Measurements from ENCODE around the gene NMUR2.

NMUR2 gene, protein sequence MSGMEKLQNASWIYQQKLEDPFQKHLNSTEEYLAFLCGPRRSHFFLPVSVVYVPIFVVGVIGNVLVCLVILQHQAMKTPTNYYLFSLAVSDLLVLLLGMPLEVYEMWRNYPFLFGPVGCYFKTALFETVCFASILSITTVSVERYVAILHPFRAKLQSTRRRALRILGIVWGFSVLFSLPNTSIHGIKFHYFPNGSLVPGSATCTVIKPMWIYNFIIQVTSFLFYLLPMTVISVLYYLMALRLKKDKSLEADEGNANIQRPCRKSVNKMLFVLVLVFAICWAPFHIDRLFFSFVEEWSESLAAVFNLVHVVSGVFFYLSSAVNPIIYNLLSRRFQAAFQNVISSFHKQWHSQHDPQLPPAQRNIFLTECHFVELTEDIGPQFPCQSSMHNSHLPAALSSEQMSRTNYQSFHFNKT

DNA sequence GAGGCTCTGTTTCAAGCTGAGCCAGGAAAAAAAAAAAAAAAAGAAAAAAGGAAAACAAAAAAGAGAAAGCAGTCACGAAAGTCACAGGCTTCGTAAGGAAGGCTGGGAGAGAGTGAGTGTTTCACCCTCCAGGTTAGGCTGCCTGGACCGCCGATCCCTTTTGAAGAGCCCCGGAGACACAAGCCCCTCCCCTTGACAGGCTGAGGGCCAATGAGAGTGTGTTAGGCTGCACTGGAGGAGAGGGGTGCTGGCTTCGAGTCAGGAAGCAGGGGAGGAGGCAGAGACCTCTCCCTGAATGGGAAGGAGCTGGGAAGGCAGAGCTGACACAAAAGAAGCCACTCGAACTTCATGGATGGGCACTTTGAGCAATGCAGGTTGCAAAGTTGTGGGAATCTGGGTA is at the start of gene NMUR2:
TSS of gene NMUR2 (minus strand) at position 135 of the 400 bp plus-strand sequence. CDS start 166 bp downstream, outside the sequence.
- DNase-seq: no peak

DNA sequence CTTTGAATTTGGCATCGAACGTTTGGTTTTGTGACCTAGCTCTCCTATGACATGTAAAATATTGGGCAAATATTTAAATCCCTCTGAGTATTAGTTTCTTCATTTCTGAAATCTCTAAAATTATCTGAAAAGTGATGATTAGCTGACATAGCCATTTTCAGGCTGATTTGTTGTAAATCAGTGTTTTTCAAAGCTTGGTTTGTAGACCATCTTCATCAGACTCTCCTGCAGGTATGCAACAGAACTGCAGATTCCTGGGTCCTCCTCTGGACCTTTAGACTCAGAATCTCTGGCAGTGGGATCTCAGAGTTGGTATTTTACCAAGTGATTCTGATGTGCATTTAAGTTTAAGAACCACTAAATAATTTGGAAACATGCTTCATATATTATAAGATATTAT is 38.9 kb upstream of the NMUR2 start:
- no peak for DNase-seq

DNA sequence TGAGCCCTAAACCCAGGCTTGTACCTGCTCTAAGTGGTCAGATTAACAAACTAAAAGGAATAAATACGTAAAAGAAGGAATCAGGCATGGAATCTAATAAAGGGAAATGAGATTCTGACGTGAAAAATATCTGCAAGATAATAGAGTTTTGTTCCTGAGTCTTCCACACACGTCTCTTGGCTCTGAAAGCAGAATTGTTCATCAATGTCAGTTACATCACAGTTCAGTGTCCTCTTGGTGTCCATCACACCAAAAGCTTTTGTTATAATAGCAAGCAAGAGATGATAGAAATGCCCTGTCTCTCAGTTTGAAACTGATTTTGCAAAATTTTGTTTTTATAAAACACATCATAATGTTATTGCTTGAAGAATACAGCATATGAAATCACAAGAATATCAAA is 34.7 kb upstream of the NMUR2 start:
- DNase-seq: no peak

DNA sequence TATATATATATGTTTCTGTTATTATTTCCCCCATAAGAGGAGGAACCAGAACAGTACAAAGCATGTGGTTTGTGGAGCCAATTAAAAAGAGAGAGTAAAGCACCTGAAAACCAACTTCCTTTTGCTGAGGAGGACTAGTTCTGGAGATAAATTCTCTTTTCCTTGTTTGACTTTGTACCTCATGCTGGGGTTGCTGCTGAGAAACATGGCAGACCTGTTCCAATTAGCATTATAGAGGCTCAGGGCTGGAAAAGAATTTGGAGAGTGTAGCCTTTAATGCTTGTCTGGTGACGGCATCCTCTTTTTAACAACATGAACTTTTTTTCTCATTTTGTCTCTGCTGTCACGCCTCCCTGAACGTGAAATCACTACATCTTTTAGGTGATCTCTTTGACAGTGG is 32.8 kb upstream of the NMUR2 start:
- DNase-seq: no peak

DNA sequence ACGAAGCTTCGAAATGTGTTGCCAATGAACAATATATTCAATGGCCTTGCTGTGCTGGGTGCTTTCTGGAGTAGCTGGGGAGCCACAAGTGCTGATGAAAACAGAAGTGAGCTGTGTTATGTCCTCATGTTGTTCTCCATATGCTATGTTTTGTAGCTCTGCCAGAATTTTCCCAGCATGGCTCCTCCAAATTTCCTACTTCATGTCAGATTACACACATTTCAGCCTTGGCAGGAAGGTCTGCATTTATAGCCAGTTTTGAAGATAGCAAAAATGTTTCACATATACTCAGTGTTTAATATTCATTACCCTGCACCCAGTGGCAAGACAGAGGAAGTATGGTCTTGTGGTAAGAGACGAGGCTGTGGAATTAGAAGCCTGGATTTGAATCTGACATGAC is 22.6 kb upstream of the NMUR2 start:
- DNase-seq: no peak

DNA sequence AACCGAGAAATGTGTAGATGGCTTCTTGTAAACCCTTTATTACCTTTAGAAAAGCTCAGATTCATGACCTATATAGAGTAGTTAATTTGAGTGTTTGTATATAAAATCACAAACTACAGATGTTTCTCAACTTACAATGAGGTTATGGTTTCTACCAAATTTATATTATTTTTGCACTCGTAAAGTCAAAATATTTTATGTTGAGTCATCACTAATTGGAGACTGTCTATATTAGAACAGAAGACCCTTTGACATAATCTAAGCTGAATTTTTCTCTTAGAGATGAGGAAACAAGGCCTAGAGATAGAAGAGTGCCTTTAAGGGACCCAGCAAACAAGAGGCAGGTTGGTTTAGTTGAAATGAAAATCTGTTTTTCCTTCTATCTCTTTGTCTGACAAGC is 20.0 kb upstream of the NMUR2 start:
- DNase-seq: no peak

DNA sequence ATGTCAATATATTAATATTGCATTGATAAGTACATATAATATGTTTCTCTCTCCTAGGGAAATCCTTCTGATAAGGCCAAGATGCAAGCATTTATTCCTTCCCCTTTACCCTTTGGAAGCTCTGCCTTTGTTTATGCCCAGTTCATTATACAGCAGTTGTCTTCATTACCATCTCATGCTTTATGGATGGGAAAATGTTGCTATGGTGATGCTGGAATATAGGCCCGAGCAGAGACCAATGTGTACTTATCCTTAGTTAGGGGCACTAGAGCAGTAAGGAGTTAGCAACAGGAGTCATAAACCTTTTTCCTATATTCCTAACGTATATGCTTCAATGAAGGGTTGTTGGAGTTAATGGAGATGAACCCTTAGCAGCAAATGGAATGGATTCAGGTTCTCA is 19.4 kb upstream of the NMUR2 start:
- DNase-seq: no peak

DNA sequence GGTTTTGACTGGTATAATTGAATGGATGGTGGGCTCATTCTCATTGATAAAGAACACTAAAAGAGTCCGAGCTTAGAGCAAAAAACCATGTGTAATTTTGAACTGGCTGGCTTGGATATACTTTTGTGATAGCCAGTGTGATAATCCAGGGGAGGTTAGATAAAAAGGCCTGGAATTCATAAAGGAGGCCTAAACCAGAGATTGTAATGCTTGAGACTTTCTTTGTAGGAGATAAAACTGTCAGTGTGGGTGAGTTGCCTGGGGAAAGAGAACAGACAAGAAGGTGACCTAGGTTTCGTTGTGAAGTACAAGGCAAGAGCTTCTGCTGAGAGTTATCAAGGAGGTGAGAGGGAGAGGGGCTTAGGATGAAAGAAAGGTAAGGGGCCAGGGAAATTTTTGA is 17.0 kb upstream of the NMUR2 start:
- no peak for DNase-seq

DNA sequence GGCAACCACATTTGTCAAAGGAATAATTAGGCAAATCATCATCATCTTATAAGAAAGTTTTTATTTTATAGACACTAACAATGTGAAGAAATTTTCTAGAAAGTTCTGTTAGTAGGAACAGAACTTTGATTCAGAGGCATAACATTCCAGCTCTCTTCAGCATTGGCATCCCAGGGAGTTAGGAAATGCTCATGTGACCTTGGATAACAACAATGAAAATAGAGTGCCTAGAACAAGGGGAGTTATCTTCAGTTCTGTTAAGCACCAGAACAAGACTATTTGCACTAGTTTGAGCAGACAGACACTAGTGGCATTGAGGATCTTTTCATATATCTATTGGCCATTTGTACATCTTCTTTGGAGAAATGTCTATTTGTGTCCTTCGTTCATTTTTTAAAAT is 7.0 kb upstream of the NMUR2 start:
- DNase-seq: no peak

DNA sequence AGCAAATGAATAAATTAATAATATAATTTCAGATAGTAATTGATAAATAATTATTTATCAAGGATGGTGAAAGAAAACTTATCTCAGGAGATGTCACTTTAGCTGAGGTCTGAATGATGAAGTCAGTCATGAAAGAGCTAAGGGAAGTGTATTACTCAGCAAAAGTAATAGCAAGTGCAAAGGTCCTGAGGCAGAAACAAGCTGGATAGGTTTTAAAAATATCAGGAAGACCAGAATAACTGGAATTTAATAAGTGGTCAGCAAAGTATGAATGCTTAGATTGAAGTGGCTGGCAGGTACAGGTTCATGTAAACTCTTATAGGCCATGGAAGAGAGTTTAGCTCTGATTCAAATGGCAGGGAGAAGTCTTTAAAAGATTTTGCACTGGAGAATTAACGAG is 1.0 kb upstream of the NMUR2 start:
- no peak for DNase-seq

DNA sequence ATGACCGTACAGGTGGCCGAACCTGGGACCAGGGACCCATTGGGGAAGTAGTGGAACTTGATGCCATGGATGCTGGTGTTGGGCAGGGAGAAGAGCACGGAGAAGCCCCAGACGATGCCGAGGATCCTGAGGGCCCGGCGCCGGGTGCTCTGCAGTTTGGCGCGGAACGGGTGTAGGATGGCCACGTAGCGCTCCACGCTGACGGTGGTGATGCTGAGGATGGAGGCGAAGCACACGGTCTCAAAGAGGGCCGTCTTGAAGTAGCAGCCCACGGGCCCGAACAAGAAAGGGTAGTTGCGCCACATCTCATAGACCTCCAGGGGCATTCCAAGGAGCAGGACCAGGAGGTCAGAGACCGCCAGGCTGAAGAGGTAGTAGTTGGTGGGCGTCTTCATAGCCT is 585 bp downstream of the NMUR2 start:
- no peak for DNase-seq

DNA sequence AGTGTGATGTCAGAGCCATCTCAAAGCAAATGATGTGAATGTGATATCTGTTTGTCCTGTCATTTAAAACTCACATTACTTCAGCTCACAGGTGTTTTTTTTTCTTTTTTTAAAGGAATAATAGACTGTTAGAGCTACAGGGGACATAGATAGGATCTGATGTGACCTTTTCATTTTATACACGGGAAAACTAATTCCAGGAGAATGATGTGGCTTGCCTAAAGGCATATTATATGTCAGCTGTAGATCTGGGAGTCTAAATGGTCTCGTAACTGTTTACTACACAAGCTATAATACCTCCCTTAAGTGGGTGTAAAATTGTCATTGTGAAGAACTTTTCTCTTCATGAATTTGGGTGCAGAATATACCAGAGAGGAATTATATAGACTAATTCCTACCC is 2.0 kb downstream of the NMUR2 start:
- DNase-seq: no peak

DNA sequence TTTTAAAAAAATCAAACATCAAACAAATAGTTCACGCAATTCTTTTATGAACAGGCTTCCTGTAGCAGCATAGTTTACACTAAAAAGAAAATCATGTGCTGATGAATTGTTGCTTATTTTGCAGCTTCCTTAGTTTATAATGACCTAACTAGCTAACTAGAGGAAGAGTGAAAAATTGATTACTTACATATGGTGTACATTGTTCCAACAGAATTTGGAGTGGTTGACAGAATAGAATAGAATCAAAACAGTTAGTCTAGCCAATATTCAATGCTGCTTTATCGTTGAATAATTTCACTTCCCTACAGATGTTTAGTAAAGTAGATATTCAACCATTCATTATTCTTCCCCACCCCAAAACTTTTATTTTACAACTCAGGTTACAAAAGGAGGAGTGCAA is 4.2 kb downstream of the NMUR2 start:
- no peak for DNase-seq

DNA sequence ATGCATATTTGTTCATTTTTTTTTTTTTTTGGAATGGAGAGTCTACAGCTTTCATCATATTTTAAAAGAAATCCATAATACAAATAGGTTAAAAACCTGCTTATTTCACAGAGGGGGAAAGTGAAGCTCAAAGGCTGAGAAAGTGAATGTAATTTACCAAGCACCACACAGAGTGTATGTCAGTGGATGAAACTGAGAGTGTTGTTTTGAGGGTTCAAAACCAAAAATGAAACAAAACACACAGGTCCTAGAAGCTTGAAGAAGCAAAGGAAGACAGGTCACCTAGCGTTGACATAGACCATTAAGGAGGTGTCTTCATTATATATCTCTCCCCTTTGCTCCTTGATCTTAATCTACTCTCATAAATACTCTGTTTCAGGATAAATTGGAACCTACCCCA is 7.5 kb downstream of the NMUR2 start:
- DNase-seq: no peak

DNA sequence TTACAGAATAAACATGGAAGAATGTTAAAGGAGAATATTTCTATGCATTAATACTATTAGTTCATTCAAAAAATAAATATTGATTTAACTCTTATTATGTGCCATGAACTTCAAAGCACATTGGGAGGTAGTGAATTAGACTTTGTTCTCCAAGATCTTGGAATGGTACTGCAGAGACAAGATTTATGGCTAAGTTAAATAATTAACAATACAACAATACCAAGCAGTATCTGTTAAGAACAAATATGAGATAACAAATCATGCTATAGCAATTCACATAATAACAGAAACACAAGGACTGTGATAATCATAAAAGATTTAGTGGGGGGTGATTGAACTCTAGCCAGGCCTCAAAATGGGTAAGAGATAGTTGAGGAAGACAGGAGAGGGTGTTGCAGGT is 11.6 kb downstream of the NMUR2 start:
- DNase-seq: no peak

DNA sequence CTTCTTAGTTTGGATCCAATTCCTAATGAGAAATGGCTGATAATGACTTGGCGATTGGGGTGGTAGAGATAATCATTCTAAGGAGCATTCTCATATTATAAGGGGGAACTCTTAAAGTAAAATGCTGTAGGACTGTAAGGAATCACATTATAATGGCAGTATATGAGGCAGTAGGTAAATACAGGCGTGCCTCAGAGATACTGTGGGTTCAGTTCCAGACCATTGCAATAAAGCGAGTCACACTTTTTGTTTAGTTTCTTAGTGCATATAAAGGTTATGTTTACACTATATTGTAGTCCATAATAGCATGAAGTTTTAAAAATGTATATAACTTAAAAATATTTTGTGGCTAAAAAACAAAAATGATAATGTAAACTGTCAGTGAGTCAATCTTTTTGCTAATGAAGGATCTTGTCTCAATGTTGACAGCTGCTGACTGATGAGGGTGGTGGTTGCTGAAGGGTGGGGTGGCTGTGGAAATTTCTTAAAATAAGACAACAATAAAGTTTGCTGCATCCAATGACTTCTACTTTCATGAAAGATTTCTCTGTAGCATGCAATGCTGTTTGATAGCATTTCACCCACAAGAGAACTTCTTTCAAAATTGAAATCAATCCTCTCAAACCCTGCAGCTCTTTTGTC is 15.8 kb downstream of the NMUR2 start:
- no peak for DNase-seq

DNA sequence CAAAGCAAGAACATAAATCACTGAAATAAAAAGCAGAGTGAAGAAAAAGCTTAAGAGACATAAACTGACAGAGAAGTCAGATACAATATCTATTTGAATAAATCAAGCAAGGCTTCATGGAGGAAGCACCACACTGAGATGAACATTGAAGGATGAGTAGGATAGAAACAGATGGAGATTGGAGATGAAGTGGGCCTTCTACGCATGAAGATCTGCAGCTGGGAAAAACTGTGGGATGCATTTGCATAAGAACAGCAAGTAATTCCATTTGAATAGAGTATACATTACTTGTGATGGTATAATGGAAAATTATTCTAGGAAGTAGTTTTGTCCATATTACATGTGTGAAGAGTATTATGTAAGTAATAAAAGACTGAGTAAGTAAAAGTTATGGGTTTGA is 16.5 kb downstream of the NMUR2 start:
- DNase-seq: no peak

DNA sequence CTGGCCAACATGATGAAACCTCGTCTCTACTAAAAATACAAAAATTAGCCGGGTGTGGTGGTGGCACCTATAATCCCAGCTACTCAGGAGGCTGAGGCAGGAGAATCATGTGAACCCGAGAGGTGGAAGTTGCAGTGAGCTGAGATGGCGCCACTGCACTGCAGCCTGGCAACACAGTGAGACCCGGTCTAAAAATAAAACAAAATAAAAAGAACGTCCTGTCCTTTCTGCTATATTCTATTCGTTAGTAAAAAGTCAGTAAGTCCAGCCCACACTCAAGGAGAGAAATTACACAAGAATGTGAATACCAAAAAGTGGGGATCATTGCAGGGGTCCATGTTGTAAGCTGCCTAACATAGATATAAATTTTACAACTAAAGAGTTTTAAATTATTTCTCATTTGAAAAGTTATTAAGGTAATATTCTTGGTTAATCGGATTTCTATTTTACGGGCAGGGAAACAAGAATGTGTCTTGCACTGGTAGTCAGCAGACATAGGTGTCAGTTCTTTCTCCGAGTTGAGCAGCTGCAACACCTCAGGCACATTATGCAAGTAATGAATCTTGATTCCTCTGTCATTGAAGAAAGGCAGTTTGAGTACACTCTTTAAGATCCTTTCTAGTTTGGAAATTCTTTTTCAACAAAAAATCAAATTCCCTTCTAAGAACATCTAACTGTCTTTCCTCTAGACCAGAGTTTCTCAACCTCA is 24.5 kb downstream of the NMUR2 start:
- no peak for DNase-seq

DNA sequence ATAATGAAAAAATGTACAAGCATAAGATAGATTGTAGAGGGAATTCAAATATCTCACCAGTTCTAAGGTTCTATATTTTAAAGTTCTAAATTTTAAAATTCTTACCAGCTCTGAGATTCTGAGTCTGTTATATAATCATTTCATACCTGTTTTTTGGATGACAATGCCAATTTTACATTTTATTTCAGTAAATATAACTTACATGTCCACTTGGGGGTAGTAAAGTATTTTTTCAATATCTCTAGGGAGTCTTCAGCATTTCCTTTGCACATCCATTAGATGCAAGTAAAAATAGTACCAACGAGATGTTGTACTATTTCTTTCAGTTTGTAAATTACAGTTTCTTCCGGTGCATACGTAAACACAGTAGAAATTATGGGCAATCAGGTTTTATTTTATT is 25.7 kb downstream of the NMUR2 start:
- no peak for DNase-seq

DNA sequence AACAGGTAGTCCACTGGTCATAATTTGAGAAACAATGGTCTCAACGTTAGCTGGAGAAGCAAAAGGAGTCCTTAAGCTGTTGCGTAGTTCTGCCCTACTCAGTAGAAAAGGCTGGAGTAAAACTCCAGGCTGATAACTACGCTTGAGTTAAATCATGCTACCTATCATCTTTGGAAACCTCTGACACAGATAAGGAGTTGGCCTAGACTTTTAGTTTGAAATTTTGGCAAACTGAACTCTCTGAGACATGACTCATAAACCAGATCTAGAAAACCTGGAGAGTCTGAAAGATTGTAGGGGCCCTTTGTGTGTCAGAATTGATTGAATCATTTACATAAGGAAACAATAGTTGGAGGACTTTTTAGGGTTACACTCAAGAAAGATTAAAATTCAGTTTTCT is 26.3 kb downstream of the NMUR2 start:
- DNase-seq: no peak

DNA sequence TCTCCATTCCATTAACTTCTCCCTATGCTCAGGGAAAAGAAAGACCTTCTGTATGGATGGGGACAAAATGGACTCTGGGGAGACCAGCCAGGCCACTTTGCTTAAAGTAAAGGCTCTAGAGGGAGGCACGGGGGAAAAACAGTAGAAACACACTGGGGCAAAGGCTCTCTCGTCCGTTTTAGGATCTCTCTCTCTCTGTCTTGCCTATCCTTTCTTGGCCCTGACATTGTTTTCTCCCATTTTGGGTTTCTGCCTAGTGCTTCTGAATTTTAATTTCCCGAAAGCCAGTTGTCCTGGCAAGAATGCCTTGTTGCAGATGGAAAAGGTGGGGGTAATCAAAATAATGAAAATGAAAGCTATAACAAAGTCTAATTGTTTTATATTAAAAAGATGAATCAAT is 28.2 kb downstream of the NMUR2 start:
- DNase-seq: no peak

DNA sequence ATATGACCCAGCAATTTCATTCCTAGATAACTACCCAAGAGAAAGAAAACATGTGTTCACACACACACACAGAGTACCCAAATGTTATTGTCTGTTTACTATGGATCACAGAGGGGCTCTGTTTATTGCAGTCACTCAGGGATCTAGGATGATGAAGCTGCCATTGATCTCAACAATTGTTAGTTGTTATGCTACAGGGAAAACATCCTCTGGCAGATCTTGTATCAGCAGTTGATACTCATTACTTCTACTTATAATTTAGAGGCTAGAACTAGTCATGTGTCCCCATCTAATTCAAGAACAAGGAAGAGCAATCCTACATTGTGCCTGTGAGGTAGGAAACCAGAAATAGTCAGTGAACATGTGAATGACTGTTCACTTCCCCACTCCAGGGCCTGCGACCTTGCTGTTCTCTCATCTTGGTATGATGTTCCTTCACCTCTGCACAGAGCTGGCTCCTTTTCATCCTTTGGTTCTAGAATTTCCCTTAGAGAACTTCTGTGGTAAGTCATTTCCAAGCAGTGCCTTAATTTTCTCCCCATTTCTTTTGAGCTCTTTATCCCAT is 30.3 kb downstream of the NMUR2 start:
- no peak for DNase-seq

DNA sequence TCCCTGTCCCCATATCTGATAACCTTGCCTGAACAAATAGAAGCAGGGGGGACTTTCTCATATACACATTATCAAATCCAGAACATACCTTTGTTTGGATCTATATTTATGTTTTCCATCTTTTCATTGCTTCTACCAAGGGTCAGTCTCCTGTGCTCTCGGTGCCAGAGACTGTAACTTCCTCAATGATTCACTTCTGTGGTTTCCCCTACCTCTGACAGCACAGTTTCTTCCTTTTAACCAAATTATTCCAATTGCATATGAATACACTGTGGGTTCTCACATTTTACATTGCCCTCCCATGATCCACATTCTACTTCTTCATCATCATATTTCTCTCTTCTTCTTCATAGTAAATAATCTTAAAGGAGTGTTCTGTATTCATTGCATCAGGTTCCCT is 32.2 kb downstream of the NMUR2 start:
- no peak for DNase-seq

DNA sequence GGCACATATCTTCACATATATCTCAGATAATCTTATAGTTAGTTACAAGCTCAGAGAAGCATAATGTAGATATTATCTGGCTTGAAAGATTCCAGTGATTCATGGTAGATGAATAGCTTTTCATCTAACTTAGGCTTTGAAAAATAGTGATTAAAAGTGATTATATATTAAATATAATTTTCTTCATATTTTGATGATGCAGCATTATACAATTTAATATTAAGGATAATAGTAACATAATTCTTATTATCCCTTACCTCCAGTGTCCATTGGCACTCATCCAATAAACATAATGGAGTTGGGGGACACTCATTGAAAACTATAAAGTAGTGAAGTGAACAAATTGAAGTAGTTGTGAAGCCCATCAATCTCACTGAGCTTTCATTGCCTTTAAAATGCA is 35.8 kb downstream of the NMUR2 start:
- DNase-seq: no peak
